ENCODE measurements around the gene PTPRB.

- no peak for TF ChIP-seq CTCF (conservative IDR thresholded peaks at IDR 0.05)
- TF ChIP-seq EZH2 (IDR thresholded peaks at IDR 0.05; ENCODE audit: low read depth), result no peak
Observed at GRCh38 chr12:70628701-70629480, 8.3 kb downstream of the PTPRB start.

Measured in PC-9 (cell line).